ENCODE measurements around the gene CAMK4. TPM values are rescaled to one million over a fixed set of nuclear protein-coding genes. Genes with fewer than 3 reads are reported as not detected.
"Not testable (repeated sequence)": the region's sequence is repeated elsewhere in the genome, so short reads cannot be mapped to it uniquely, and the experiment has no call there.

The CAMK4 gene
- polyA plus RNA-seq, 1 donor from 2014 or later, result 16.6 TPM

GRCh38 chr5:111301264-111301663 lies 77.1 kb downstream of the CAMK4 start:
- H3F3A ChIP-seq (ENCODE audit: insufficient read depth, low read length, poor library complexity, severe bottlenecking), result no peaks in the 10 kb centered on the region
- H3K36me3 ChIP-seq (ENCODE audit: insufficient read depth, low read length), result no peaks in the 10 kb centered on the region
- no peak overlapping the region for H3K27ac ChIP-seq (ENCODE audit: low read length)
- no peaks in the 10 kb centered on the region for H3K9me2 ChIP-seq (ENCODE audit: insufficient read depth, low read length)
- H3K4me3 ChIP-seq (ENCODE audit: low read length), result no peak overlapping the region
- TF ChIP-seq POLR2AphosphoS5 (IDR thresholded peaks at IDR 0.05) (no peak), CTCF (IDR thresholded peaks at IDR 0.05; ENCODE audit: poor library complexity, severe bottlenecking) (no peak), SMC3 (conservative IDR thresholded peaks at IDR 0.05; ENCODE audit: poor library complexity) (no peak), MXI1 (conservative IDR thresholded peaks at IDR 0.05; ENCODE audit: poor library complexity, severe bottlenecking) (no peak), RAD21 (conservative IDR thresholded peaks at IDR 0.05) (no peak), REST (IDR thresholded peaks at IDR 0.05; ENCODE audit: borderline replicate concordance) (no peak), EZH2 (IDR thresholded peaks at IDR 0.05; ENCODE audit: borderline replicate concordance, insufficient read depth, low read length, poor library complexity, severe bottlenecking) (no peak), TAF1 (IDR thresholded peaks at IDR 0.05; ENCODE audit: low read depth) (no peak), EP300 (conservative IDR thresholded peaks at IDR 0.05; ENCODE audit: poor library complexity, severe bottlenecking) (no peak)
- no peaks in the 10 kb centered on the region for H3K27me3 ChIP-seq (ENCODE audit: insufficient read depth, low read depth, low read length)
- peaks cover 5% of the 10 kb centered on the region for H3K9me3 ChIP-seq (ENCODE audit: low read length)
- no peaks in the 10 kb centered on the region for H3K79me2 ChIP-seq (replicated peaks; ENCODE audit: insufficient read depth, low read length)
- no peak overlapping the region for H3K9ac ChIP-seq (ENCODE audit: low read length)
- no peak overlapping the region for H2AFZ ChIP-seq (ENCODE audit: low read depth, low read length)
- no peaks in the 10 kb centered on the region for H4K20me1 ChIP-seq (ENCODE audit: insufficient read depth)
- H3K4me2 ChIP-seq (ENCODE audit: low read length), result no peak overlapping the region

- H4K20me1 ChIP-seq (ENCODE audit: insufficient read depth); H3K27ac ChIP-seq (ENCODE audit: low read length); H2AFZ ChIP-seq (ENCODE audit: low read depth, low read length); H3K9me2 ChIP-seq (ENCODE audit: insufficient read depth, low read length); H3K27me3 ChIP-seq (ENCODE audit: insufficient read depth, low read depth, low read length); H3K36me3 ChIP-seq (ENCODE audit: insufficient read depth, low read length); H3K4me3 ChIP-seq (ENCODE audit: low read length); H3F3A ChIP-seq (ENCODE audit: insufficient read depth, low read length, poor library complexity, severe bottlenecking); H3K9me3 ChIP-seq (ENCODE audit: low read length); H3K9ac ChIP-seq (ENCODE audit: low read length); H3K4me2 ChIP-seq (ENCODE audit: low read length); H3K79me2 ChIP-seq (replicated peaks; ENCODE audit: insufficient read depth, low read length): not testable (repeated sequence)
These were observed 77.9 kb downstream of the CAMK4 start for GRCh38 chr5:111302043-111302442.

GRCh38 chr5:111308951-111309350 lies 84.8 kb downstream of the CAMK4 start:
- H4K20me1 ChIP-seq (ENCODE audit: insufficient read depth), result no peaks in the 10 kb centered on the region
- no peaks in the 10 kb centered on the region for H3K36me3 ChIP-seq (ENCODE audit: insufficient read depth, low read length)
- H3K9me2 ChIP-seq (ENCODE audit: insufficient read depth, low read length), result no peaks in the 10 kb centered on the region
- no peak for TF ChIP-seq EP300 (conservative IDR thresholded peaks at IDR 0.05; ENCODE audit: poor library complexity, severe bottlenecking)
- no peak for TF ChIP-seq MXI1 (conservative IDR thresholded peaks at IDR 0.05; ENCODE audit: poor library complexity, severe bottlenecking)
- no peaks in the 10 kb centered on the region for H3K27me3 ChIP-seq (ENCODE audit: insufficient read depth, low read depth, low read length)
- no peak overlapping the region for H3K9ac ChIP-seq (ENCODE audit: low read length)
- no peak overlapping the region for H2AFZ ChIP-seq (ENCODE audit: low read depth, low read length)
- no peak overlapping the region for H3K27ac ChIP-seq (ENCODE audit: low read length)
- no peaks in the 10 kb centered on the region for H3F3A ChIP-seq (ENCODE audit: insufficient read depth, low read length, poor library complexity, severe bottlenecking)
- H3K79me2 ChIP-seq (replicated peaks; ENCODE audit: insufficient read depth, low read length), result no peaks in the 10 kb centered on the region
- no peaks in the 10 kb centered on the region for H3K9me3 ChIP-seq (ENCODE audit: low read length)
- H3K4me3 ChIP-seq (ENCODE audit: low read length), result no peak overlapping the region
- H3K4me2 ChIP-seq (ENCODE audit: low read length), result no peak overlapping the region

Data from neural cell (in vitro differentiated cells).